Sciatic nerve (tissue), 2 donors: ENCODE measurements around the gene TTL. TPM values are rescaled to one million over a fixed set of nuclear protein-coding genes. Genes with fewer than 3 reads are reported as not detected.
"Not testable (repeated sequence)": the region's sequence is repeated elsewhere in the genome, so short reads cannot be mapped to it uniquely, and the experiment has no call there.

ENCODE experiments used
- ATAC-seq: fragments of 200-7000 bp; cut with Tn5 transposase; one replicate; pipeline ENCODE4 v1.9.1; 2020; ENCODE audit warnings: mild to moderate bottlenecking, moderate library complexity
- DNase-seq: peaks from one replicate; pipeline ENCODE4 v3.0.0-alpha.2; 2020; ENCODE audit warnings: low spot score
- intact Hi-C: fragments of 100-400 bp; cut with DNase I; formaldehyde crosslinking; loops from one replicate; pipeline ENCODE4 v1.14.2; 2022
- total RNA-seq: library from RNA; stranded (reverse); fragmentation: NEBNext Ultra II Directional; extraction: Animal tissue kit (Norgen Biotek cat#: 25700); gene quantifications from one replicate; pipeline ENCODE4 v1.2.1, GENCODE V29; 2021
- donor health status: DM: no; HTN: no; CAD: no.
- donor health status: DM: no; HTN: no; CAD: no.

The TTL gene
- 36.7 TPM for total RNA-seq

- ATAC-seq (peak; percentile 85), DNase-seq (peak; percentile 87)
- intact Hi-C loops, result no loop called here
These were observed at the start of gene TTL for GRCh38 chr2:112481528-112482233. Gene TTL (plus strand): TSS chr2:112482156. CDS start chr2:112482345, 189 bp downstream.

GRCh38 chr2:112432390-112432734 is 49.6 kb upstream of the TTL start:
- intact Hi-C loops, result loop anchor here (10.0 kb wide), 1 partner anchor 168 kb away; no protein-coding TSS in a partner anchor
- DNase-seq, ATAC-seq: not testable (repeated sequence)

- intact Hi-C loops, result loop anchor here (10.0 kb wide), 1 partner anchor 168 kb away; no protein-coding TSS in a partner anchor
- DNase-seq, result peak; percentile 71
- ATAC-seq, result not testable (repeated sequence)
These were observed 49.0 kb upstream of the TTL start for GRCh38 chr2:112432735-112433479.

- ATAC-seq (peak; percentile 99), DNase-seq (peak; percentile 94)
- intact Hi-C loops, result loop anchor here (10.0 kb wide), 1 partner anchor 169 kb away; no protein-coding TSS in a partner anchor
These were observed 48.5 kb upstream of the TTL start, which contains the start of gene RGPD8 for GRCh38 chr2:112433480-112433879. Gene RGPD8 (minus strand): TSS chr2:112433645. CDS start chr2:112433453, 192 bp downstream.

- ATAC-seq (no peak), DNase-seq (no peak)
- intact Hi-C loops, result loop anchor here (10.0 kb wide), 1 partner anchor 169 kb away; no protein-coding TSS in a partner anchor
These were observed 47.8 kb upstream of the TTL start for GRCh38 chr2:112433932-112434730.

- not testable (repeated sequence) for DNase-seq, ATAC-seq
- intact Hi-C loops, result loop anchor here (10.0 kb wide), 1 partner anchor 170 kb away; no protein-coding TSS in a partner anchor
These were observed 46.9 kb upstream of the TTL start for GRCh38 chr2:112434890-112435715.

- intact Hi-C loops, result loop anchor here (10.0 kb wide), 1 partner anchor 171 kb away; no protein-coding TSS in a partner anchor
- DNase-seq, ATAC-seq: not testable (repeated sequence)
These were observed 46.1 kb upstream of the TTL start for GRCh38 chr2:112435716-112436431.

- intact Hi-C loops, result loop anchor here (10.0 kb wide), 1 partner anchor 172 kb away; no protein-coding TSS in a partner anchor
- ATAC-seq, DNase-seq: not testable (repeated sequence)
These were observed 45.0 kb upstream of the TTL start for GRCh38 chr2:112436993-112437392.

GRCh38 chr2:112437405-112437831 is 44.5 kb upstream of the TTL start:
- ATAC-seq, DNase-seq: not testable (repeated sequence)
- intact Hi-C loops, result loop anchor here (10.0 kb wide), 1 partner anchor 173 kb away; no protein-coding TSS in a partner anchor

- intact Hi-C loops, result loop anchor here (10.0 kb wide), 1 partner anchor 174 kb away; no protein-coding TSS in a partner anchor
- not testable (repeated sequence) for DNase-seq, ATAC-seq
These were observed 43.2 kb upstream of the TTL start for GRCh38 chr2:112438603-112439261.

- DNase-seq, intact Hi-C loops, ATAC-seq: not testable (repeated sequence)
These were observed 37.7 kb upstream of the TTL start for GRCh38 chr2:112444256-112444655.

- DNase-seq (no peak), ATAC-seq (no peak)
- intact Hi-C loops, result no loop called here
These were observed 32.1 kb upstream of the TTL start for GRCh38 chr2:112449854-112450253.

GRCh38 chr2:112451317-112451716 is 30.6 kb upstream of the TTL start:
- intact Hi-C loops, result no loop called here
- no peak for DNase-seq
- no peak for ATAC-seq

- intact Hi-C loops, result no loop called here
- DNase-seq (no peak), ATAC-seq (no peak)
These were observed 27.4 kb upstream of the TTL start for GRCh38 chr2:112454586-112454985.

GRCh38 chr2:112459372-112459771 is 22.6 kb upstream of the TTL start:
- DNase-seq (no peak), ATAC-seq (no peak)
- intact Hi-C loops, result no loop called here

GRCh38 chr2:112462178-112462577 is 19.8 kb upstream of the TTL start:
- intact Hi-C loops, result no loop called here
- ATAC-seq (no peak), DNase-seq (no peak)

- DNase-seq (no peak), ATAC-seq (no peak)
- intact Hi-C loops, result no loop called here
These were observed 18.7 kb upstream of the TTL start for GRCh38 chr2:112463256-112463655.
